Measurements from ENCODE around the gene PRG2.

The PRG2 gene

DNA sequence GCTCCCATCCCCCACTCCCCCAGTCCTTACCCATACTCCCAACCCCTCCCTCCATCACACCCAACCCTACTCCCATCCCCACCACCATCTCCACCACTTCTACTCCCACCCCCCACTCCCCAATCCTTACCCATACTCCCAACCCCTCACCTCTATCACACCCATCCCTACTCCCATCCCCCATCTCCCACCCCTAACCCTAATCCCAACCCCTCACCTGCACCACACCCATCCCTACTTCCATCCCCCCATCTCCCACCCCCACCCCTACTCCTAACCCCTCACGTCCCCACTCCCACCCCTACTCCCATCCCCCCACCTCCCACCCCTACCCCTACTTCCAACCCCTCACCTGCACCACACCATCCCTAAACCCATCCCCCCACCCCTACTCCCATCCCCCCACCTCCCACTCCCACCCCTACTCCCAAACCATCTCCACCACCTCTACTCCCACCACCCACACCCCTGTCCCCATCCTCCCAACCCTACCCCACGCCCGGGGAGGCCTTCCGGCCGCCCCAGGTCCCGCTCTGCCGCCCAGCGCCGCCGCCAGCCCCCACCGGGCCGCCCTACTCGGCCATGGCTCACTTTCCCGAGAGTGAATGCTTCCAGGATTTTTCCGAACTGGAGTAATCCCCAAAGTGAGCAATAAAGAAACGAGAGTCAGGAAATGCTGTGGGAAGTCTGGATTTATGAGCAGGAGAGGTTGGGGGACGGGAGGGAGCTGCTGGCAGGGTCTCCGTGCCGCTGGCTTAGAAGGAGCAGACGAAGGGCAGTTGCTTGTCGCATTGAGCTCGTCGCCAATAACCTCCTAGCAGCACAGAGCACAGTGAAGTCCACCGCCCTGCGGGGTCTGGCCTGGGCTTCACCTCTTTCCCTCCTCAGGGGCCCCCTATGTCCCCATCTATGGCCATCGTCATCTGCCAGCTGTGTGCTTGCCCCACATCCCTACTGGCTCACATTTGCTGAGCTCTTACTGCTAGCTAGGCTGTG is 14.1 kb downstream of the PRG2 start:
- H3K9me3 ChIP-seq: no peaks in the 10 kb centered on the region
- no peak overlapping the region for H3K27ac ChIP-seq
- H3K27me3 ChIP-seq: peaks cover 24% of the 10 kb centered on the region
- H3K4me3 ChIP-seq (ENCODE audit: low read depth in 1 of 2, low read length in 1 of 2): no peak overlapping the region
- TF ChIP-seq, protein P1, sequence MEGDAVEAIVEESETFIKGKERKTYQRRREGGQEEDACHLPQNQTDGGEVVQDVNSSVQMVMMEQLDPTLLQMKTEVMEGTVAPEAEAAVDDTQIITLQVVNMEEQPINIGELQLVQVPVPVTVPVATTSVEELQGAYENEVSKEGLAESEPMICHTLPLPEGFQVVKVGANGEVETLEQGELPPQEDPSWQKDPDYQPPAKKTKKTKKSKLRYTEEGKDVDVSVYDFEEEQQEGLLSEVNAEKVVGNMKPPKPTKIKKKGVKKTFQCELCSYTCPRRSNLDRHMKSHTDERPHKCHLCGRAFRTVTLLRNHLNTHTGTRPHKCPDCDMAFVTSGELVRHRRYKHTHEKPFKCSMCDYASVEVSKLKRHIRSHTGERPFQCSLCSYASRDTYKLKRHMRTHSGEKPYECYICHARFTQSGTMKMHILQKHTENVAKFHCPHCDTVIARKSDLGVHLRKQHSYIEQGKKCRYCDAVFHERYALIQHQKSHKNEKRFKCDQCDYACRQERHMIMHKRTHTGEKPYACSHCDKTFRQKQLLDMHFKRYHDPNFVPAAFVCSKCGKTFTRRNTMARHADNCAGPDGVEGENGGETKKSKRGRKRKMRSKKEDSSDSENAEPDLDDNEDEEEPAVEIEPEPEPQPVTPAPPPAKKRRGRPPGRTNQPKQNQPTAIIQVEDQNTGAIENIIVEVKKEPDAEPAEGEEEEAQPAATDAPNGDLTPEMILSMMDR (IDR thresholded peaks at IDR 0.05): no peak
- H3K36me3 ChIP-seq: no peaks in the 10 kb centered on the region
- no peaks in the 10 kb centered on the region for H3K4me1 ChIP-seq (ENCODE audit: control insufficient read depth in 1 of 2, insufficient read depth in 1 of 2, low read depth in 1 of 2, low read length in 1 of 2)

DNA sequence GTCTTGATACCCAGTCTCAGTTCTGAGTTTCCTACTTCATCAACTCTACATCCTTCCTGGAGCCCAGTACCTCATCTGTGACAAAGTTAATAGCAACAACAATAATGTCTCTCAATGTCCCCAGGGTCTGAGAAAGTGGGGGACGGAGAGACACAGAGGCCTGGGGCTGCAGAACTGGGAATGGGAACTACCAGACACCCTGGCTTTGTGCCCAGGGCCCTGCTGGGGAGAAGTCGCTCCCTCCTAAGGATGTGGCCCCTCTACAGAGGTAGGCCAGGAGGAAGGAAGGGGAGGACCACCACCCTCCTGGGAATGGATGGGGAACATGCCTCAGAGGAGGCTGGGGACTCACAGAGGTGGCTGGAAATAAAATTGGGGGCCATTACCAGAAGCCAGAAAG is 15.0 kb downstream of the PRG2 start:
- Histone ChIP-seq H3K27ac (no peak overlapping the region), H3K27me3 (peaks cover 24% of the 10 kb centered on the region), H3K36me3 (no peaks in the 10 kb centered on the region), H3K4me3 (ENCODE audit: low read depth in 1 of 2, low read length in 1 of 2) (no peak overlapping the region), H3K4me1 (ENCODE audit: control insufficient read depth in 1 of 2, insufficient read depth in 1 of 2, low read depth in 1 of 2, low read length in 1 of 2) (no peaks in the 10 kb centered on the region), H3K9me3 (no peaks in the 10 kb centered on the region)
- TF ChIP-seq, protein P1 (IDR thresholded peaks at IDR 0.05): no peak

DNA sequence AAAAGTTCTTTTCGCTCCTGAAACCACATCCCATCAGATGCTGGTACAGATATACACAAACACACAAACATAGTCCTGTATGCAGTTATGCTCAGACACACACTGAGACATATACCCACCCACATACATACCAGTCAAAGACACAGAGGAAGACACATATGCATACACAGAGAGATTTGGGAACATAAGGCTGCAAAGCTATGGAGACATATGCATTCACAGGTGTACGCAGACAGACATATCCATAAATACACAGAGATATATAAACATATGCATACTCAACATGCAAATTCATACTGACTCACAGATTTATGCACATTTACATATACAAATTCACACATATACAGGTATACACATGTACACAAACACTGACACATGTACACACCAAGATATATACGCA is 15.5 kb downstream of the PRG2 start:
- TF ChIP-seq, protein P1 (IDR thresholded peaks at IDR 0.05): no peak
- no peaks in the 10 kb centered on the region for H3K36me3 ChIP-seq
- no peaks in the 10 kb centered on the region for H3K4me1 ChIP-seq (ENCODE audit: control insufficient read depth in 1 of 2, insufficient read depth in 1 of 2, low read depth in 1 of 2, low read length in 1 of 2)
- peaks cover 24% of the 10 kb centered on the region for H3K27me3 ChIP-seq
- H3K27ac ChIP-seq: no peak overlapping the region
- H3K9me3 ChIP-seq: no peaks in the 10 kb centered on the region
- no peak overlapping the region for H3K4me3 ChIP-seq (ENCODE audit: low read depth in 1 of 2, low read length in 1 of 2)

DNA sequence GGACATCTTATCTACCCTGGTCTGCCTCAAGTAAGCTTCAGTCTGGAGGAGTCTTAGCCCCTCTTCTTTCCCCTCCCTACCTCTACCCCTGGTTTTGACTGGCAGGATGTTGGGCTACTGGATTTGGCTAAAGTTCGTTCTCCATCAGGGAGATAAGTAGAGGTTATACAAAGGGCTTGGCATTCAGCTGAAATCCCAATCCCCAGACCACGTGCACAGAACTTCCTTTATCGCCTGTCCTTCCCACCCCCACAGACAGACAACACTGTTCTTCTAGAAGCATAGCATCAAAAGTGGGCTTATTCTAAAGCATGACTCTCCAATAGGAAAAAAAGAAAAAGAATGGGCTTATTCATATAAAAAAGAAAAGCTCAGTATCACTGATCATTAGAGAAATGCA is 17.3 kb downstream of the PRG2 start:
- Histone ChIP-seq H3K9me3 (no peaks in the 10 kb centered on the region), H3K4me1 (ENCODE audit: control insufficient read depth in 1 of 2, insufficient read depth in 1 of 2, low read depth in 1 of 2, low read length in 1 of 2) (peaks cover 0 to 8% of the 10 kb centered on the region in 2 experiments), H3K4me3 (ENCODE audit: low read depth in 1 of 2, low read length in 1 of 2) (no peak overlapping the region), H3K27me3 (peaks cover 18% of the 10 kb centered on the region), H3K27ac (no peak overlapping the region), H3K36me3 (no peaks in the 10 kb centered on the region)
- TF ChIP-seq, protein P1 (IDR thresholded peaks at IDR 0.05): no peak

DNA sequence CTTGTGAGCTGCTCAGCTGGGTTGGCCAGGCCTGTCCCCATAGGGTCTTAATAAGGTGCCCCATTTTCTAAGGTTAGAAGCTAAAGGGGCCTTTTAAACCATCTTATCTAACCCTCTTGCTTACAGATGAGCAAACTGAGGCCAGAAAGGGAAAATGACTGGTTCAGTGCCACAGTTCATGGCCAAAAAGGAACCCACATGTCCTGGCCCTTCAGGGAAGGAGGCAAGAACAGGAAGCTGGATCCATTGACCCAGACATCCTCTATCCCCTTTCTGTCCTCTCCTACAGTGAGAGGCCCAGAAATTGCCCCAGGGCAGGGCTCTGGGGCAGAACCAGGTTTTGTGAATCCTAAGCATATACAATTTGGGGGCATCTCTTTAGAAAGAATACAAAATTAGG is 19.5 kb downstream of the PRG2 start:
- Histone ChIP-seq H3K27me3 (no peaks in the 10 kb centered on the region), H3K36me3 (no peaks in the 10 kb centered on the region), H3K4me1 (ENCODE audit: control insufficient read depth in 1 of 2, insufficient read depth in 1 of 2, low read depth in 1 of 2, low read length in 1 of 2) (peaks cover 0 to 11% of the 10 kb centered on the region in 2 experiments), H3K27ac (no peak overlapping the region), H3K4me3 (ENCODE audit: low read depth in 1 of 2, low read length in 1 of 2) (no peak overlapping the region), H3K9me3 (no peaks in the 10 kb centered on the region)
- TF ChIP-seq, protein P1 (IDR thresholded peaks at IDR 0.05): no peak

Measured in neutrophil (primary cell).